AG09309 (cell line): Measurements from ENCODE around the gene SETD2.
"Not testable (repeated sequence)": the region's sequence is repeated elsewhere in the genome, so short reads cannot be mapped to it uniquely, and the experiment has no call there.

ENCODE experiments used
- DNase-seq: peaks from one replicate; pipeline ENCODE4 v3.0.0-alpha.2; 2010; ENCODE audit warnings: low read depth
- H3K4me3 ChIP-seq: 2 replicates; pipeline ENCODE4 v1.5.1; 2011; ENCODE audit warnings: mild to moderate bottlenecking, low read depth, low read length, moderate library complexity; ENCODE audit not compliant: control insufficient read depth
- CTCF ChIP-seq: IDR thresholded peaks from 2 replicates; pipeline ENCODE4 v1.5.1; 2011; ENCODE audit warnings: mild to moderate bottlenecking, low read depth, low read length, inconsistent platforms; ENCODE audit not compliant: insufficient read depth, control insufficient read depth; ENCODE audit errors: missing control alignments

Gene SETD2

GRCh38 chr3:47130557-47130956 is 33.4 kb downstream of the SETD2 start:
- H3K4me3 ChIP-seq, result no peak overlapping the region
- no peak for DNase-seq
- TF ChIP-seq CTCF, result no peak

- no peak for TF ChIP-seq CTCF
- no peak overlapping the region for H3K4me3 ChIP-seq
- DNase-seq, result no peak
These were observed 35.8 kb downstream of the SETD2 start for GRCh38 chr3:47128137-47128536.

- no peak overlapping the region for H3K4me3 ChIP-seq
- TF ChIP-seq CTCF, result no peak
- DNase-seq, result no peak
These were observed 40.1 kb downstream of the SETD2 start for GRCh38 chr3:47123857-47124256.

GRCh38 chr3:47121409-47121808 is 42.5 kb downstream of the SETD2 start:
- DNase-seq, result no peak
- H3K4me3 ChIP-seq, result no peak overlapping the region
- TF ChIP-seq CTCF, result no peak

GRCh38 chr3:47120138-47120537 is 43.8 kb downstream of the SETD2 start:
- no peak for TF ChIP-seq CTCF

GRCh38 chr3:47119387-47119786 is 44.5 kb downstream of the SETD2 start:
- not testable (repeated sequence) for DNase-seq, H3K4me3 ChIP-seq

More at GRCh38 chr3:47120138-47120537, 43.8 kb downstream of the SETD2 start:
- H3K4me3 ChIP-seq, result no peak overlapping the region
- DNase-seq, result no peak

GRCh38 chr3:47117807-47118364 is 46.0 kb downstream of the SETD2 start:
- no peak for DNase-seq
- TF ChIP-seq CTCF, result no peak
- H3K4me3 ChIP-seq, result no peak overlapping the region

- not testable (repeated sequence) for DNase-seq
These were observed 48.4 kb downstream of the SETD2 start for GRCh38 chr3:47115524-47115923.

More at GRCh38 chr3:47115524-47115923, 48.4 kb downstream of the SETD2 start:
- H3K4me3 ChIP-seq, result not testable (repeated sequence)
